B cell (primary cell): ENCODE measurements around the gene SCYGR1. TPM values are rescaled to one million over a fixed set of nuclear protein-coding genes. Genes with fewer than 3 reads are reported as not detected.

Source experiments
- ATAC-seq: fragments of 200-7000 bp; cut with Tn5 transposase; one replicate; pipeline ENCODE4 v1.10.0; 2021; ENCODE audit warnings: low read depth, mild to moderate bottlenecking, moderate number of reproducible peaks, moderate library complexity
- CTCF ChIA-PET: fragments of 350-600 bp; sonication (Branson Sonifier 250); formaldehyde crosslinking; loops from one replicate; lab custom pipeline; 2021; ENCODE audit warnings: antibody characterized with exemption, inconsistent platforms; lab: Charles Lee
- POLR2A ChIA-PET: fragments of 350-600 bp; sonication (Branson Sonifier 250); formaldehyde crosslinking; loops from one replicate; lab custom pipeline; 2021; ENCODE audit warnings: antibody characterized with exemption; lab: Charles Lee
- DNase-seq: peaks from one replicate; pipeline ENCODE4 v3.0.0; 2013
- H2AFZ ChIP-seq: 2 replicates; pipeline ENCODE4 v1.6.1; 2012; ENCODE audit warnings: mild to moderate bottlenecking, low read depth, low read length; ENCODE audit not compliant: insufficient read depth, poor library complexity, severe bottlenecking
- H3K27ac ChIP-seq, 2 donors: 1 replicate in 1 of 2; 2 replicates in 1 of 2; pipeline ENCODE4 v1.5.1; 2012 to 2013; ENCODE audit warnings: low read length in 2 of 2, mild to moderate bottlenecking in 2 of 2, moderate library complexity in 1 of 2
- H3K27me3 ChIP-seq, 4 experiments: fragments of 200-600 bp in 1 of 4; sonication (generic) in 1 of 4; replicated peaks in 1 of 4; 1 replicate in 2 of 4; 2 replicates in 2 of 4; pipeline versions ENCODE4 v1.6.1 to v1.7.0; 2013 to 2016; ENCODE audit warnings: low read length in 3 of 4, mild to moderate bottlenecking in 2 of 4, mixed read lengths in 1 of 4, moderate library complexity in 1 of 4; ENCODE audit not compliant: insufficient read depth in 4 of 4, control insufficient read depth in 3 of 4; ENCODE audit errors: control extremely low read depth in 1 of 4
- H3K36me3 ChIP-seq, 2 experiments: replicated peaks in 1 of 2; 1 replicate in 1 of 2; 2 replicates in 1 of 2; pipeline versions ENCODE4 v1.6.1 to v1.7.1; 2013; ENCODE audit warnings: low read length in 1 of 2; ENCODE audit not compliant: insufficient read depth in 2 of 2, control insufficient read depth in 1 of 2; ENCODE audit errors: control extremely low read depth in 1 of 2, extremely low read depth in 1 of 2
- H3K4me1 ChIP-seq, 2 donors: fragments of 200-600 bp in 1 of 2; sonication (generic) in 1 of 2; 1 replicate in 1 of 2; 2 replicates in 1 of 2; pipeline versions ENCODE4 v1.5.1 to v1.6.1; 2013 to 2017; ENCODE audit warnings: low read length in 2 of 2; ENCODE audit not compliant: control insufficient read depth in 2 of 2, insufficient read depth in 2 of 2
- H3K4me2 ChIP-seq: replicated peaks from 2 replicates; pipeline ENCODE3; 2012; ENCODE audit warnings: mild to moderate bottlenecking, low read depth, low read length; ENCODE audit not compliant: poor library complexity, severe bottlenecking
- H3K4me3 ChIP-seq, 5 experiments: fragments of 200-600 bp in 1 of 5; sonication (generic) in 1 of 5; 1 replicate in 3 of 5; 2 replicates in 2 of 5; pipeline versions ENCODE4 v1.5.1 to v1.7.0; 2011 to 2016; ENCODE audit warnings: low read length in 4 of 5, mild to moderate bottlenecking in 4 of 5, low read depth in 2 of 5, control low read depth in 1 of 5, moderate library complexity in 1 of 5; ENCODE audit not compliant: insufficient read depth in 1 of 5; ENCODE audit errors: control extremely low read depth in 1 of 5, extremely low read depth in 1 of 5
- H3K79me2 ChIP-seq: fragments of 200-600 bp; sonication (generic); one replicate; pipeline ENCODE4 v1.6.0; 2016; ENCODE audit warnings: low read length; ENCODE audit not compliant: control insufficient read depth, insufficient read depth
- H3K9ac ChIP-seq: fragments of 200-600 bp; sonication (generic); 2 replicates; pipeline ENCODE4 v1.6.1; 2017; ENCODE audit warnings: mild to moderate bottlenecking, low read length, moderate library complexity
- H3K9me3 ChIP-seq, 3 donors: one replicate each; pipeline versions ENCODE4 v1.6.1 to v1.7.1; 2013; ENCODE audit warnings: low read length in 2 of 3; ENCODE audit not compliant: control insufficient read depth in 2 of 3, insufficient read depth in 1 of 3; ENCODE audit errors: control extremely low read depth in 1 of 3
- H4K20me1 ChIP-seq: 2 replicates; pipeline ENCODE4 v1.6.0; 2012; ENCODE audit warnings: mild to moderate bottlenecking, low read length; ENCODE audit not compliant: insufficient read depth, control insufficient read depth, poor library complexity, severe bottlenecking
- H3K27ac Mint-ChIP-seq: one replicate; pipeline ENCODE4 v1.8.0; 2021; ENCODE audit warnings: mixed read lengths
- H3K27me3 Mint-ChIP-seq: one replicate; pipeline ENCODE4 v1.8.0; 2021; ENCODE audit warnings: mixed read lengths
- H3K4me1 Mint-ChIP-seq: one replicate; pipeline ENCODE4 v1.8.0; 2021; ENCODE audit warnings: mixed read lengths
- H3K4me3 Mint-ChIP-seq: one replicate; pipeline ENCODE4 v1.8.0; 2021; ENCODE audit warnings: mixed read lengths
- H3K9me3 Mint-ChIP-seq: one replicate; pipeline ENCODE4 v1.8.0; 2022; ENCODE audit warnings: mixed read lengths; ENCODE audit not compliant: insufficient read depth
- CTCF ChIP-seq: fragments of 200-600 bp; IDR thresholded peaks from one replicate; pipeline ENCODE4 v1.8.0; 2022; ENCODE audit warnings: antibody characterized with exemption, mild to moderate bottlenecking
- EZH2 ChIP-seq: IDR thresholded peaks from 2 replicates; pipeline ENCODE4 v1.6.1; 2012; ENCODE audit warnings: borderline replicate concordance, low read depth, mild to moderate bottlenecking, moderate library complexity, low read length; ENCODE audit not compliant: insufficient read depth, poor library complexity, severe bottlenecking
- WGBS: methylation state at CpG from one replicate; pipeline ENCODE4 v1.1.5; 2013; ENCODE audit warnings: missing lambda C conversion rate; ENCODE audit not compliant: insufficient coverage; 5-methylcytosine and 5-hydroxymethylcytosine counted together
- intact Hi-C: fragments of 100-400 bp; cut with micrococcal nuclease; formaldehyde crosslinking; loops from one replicate; pipeline ENCODE4 v1.10.0; 2022
- polyA plus RNA-seq: library from polyadenylated mRNA; depleted of rRNA; stranded (reverse); fragments of >200 nt; gene quantifications from 2 replicates; pipeline ENCODE4 v1.2.3, GENCODE V29; 2012
- total RNA-seq, 2 donors: library from RNA; stranded (reverse); fragments of 120-200 nt in 1 of 2; gene quantifications; 1 replicate in 1 of 2; 2 replicates in 1 of 2; pipeline versions ENCODE4 v1.2.3 to v1.2.4, GENCODE V29; 2013 to 2022

SCYGR1 gene
- total and polyA plus RNA-seq, 2 donors (not counting 1 experiment from before 2014, with no cell fraction given), result not detected

GRCh38 chr2:227420087-227421052 is 32.6 kb upstream of the SCYGR1 start:
- no peak overlapping the region for H2AFZ ChIP-seq
- CTCF ChIA-PET, result no interaction called here
- no peak overlapping the region for H3K27ac Mint-ChIP-seq

More at GRCh38 chr2:227420087-227421052, 32.6 kb upstream of the SCYGR1 start:
- DNase-seq (no peak), ATAC-seq (no peak)
- H3K4me2 ChIP-seq, result no peak overlapping the region
- H3K9ac ChIP-seq, result no peak overlapping the region
- H3K4me1 Mint-ChIP-seq, result peaks cover 14% of the 10 kb centered on the region
- H3K4me3 ChIP-seq, result no peak overlapping the region
- H3K4me3 Mint-ChIP-seq, result no peak overlapping the region
- no peaks in the 10 kb centered on the region for H3K27me3 Mint-ChIP-seq
- H3K79me2 ChIP-seq, result no peaks in the 10 kb centered on the region
- intact Hi-C loops, result no loop called here
- H3K36me3 ChIP-seq, result no peaks in the 10 kb centered on the region
- POLR2A ChIA-PET, result no interaction called here
- H3K4me1 ChIP-seq, result peaks cover 12% of the 10 kb centered on the region in 2 donors
- no peaks in the 10 kb centered on the region for H3K9me3 ChIP-seq
- no peaks in the 10 kb centered on the region for H4K20me1 ChIP-seq
- H3K27me3 ChIP-seq, result no peaks in the 10 kb centered on the region
- H3K9me3 Mint-ChIP-seq, result no peaks in the 10 kb centered on the region
- TF ChIP-seq EZH2, result no peak
- TF ChIP-seq CTCF, result no peak
- WGBS, result 94% methylated on average over 11 of the region's 15 CpGs
- no peak overlapping the region for H3K27ac ChIP-seq
